PFSK-1 (cell line): ENCODE measurements around the gene GABRG2.

Experiments
- FOXP2 ChIP-seq: optimal IDR thresholded peaks from 2 replicates; pipeline ENCODE3; 2011; ENCODE audit warnings: borderline replicate concordance, control low read depth, inconsistent platforms; ENCODE audit not compliant: insufficient read depth; ENCODE audit errors: extremely low read length, extremely low read depth
- POLR2AphosphoS5 ChIP-seq: IDR thresholded peaks from 2 replicates; pipeline ENCODE4 v1.6.1; 2012; ENCODE audit warnings: low read depth, mild to moderate bottlenecking, control low read depth, low read length, moderate library complexity
- SIN3A ChIP-seq: IDR thresholded peaks from 2 replicates; pipeline ENCODE4 v1.6.1; 2012; ENCODE audit warnings: mild to moderate bottlenecking, low read length, moderate library complexity, borderline replicate concordance; ENCODE audit not compliant: insufficient read depth
- TAF1 ChIP-seq: IDR thresholded peaks from 2 replicates; pipeline ENCODE4 v1.6.1; 2012; ENCODE audit warnings: low read length, control low read depth, borderline replicate concordance; ENCODE audit not compliant: insufficient read depth
- TF ChIP-seq, protein P1 (sequence below), 2 experiments: IDR thresholded peaks; 2 replicates each; pipeline versions ENCODE4 v1.6.1 to v1.8.0; 2011 to 2012; ENCODE audit warnings: low read depth in 2 of 2, low read length in 2 of 2, control low read depth in 1 of 2, inconsistent platforms in 1 of 2, mild to moderate bottlenecking in 1 of 2, moderate library complexity in 1 of 2; ENCODE audit not compliant: insufficient read depth in 1 of 2

Gene GABRG2

GRCh38 chr5:162091336-162091735, 23.8 kb downstream of the GABRG2 start:
- no peak for TF ChIP-seq FOXP2
- no peak for TF ChIP-seq POLR2AphosphoS5
- no peak for TF ChIP-seq SIN3A
- TF ChIP-seq, protein P1, sequence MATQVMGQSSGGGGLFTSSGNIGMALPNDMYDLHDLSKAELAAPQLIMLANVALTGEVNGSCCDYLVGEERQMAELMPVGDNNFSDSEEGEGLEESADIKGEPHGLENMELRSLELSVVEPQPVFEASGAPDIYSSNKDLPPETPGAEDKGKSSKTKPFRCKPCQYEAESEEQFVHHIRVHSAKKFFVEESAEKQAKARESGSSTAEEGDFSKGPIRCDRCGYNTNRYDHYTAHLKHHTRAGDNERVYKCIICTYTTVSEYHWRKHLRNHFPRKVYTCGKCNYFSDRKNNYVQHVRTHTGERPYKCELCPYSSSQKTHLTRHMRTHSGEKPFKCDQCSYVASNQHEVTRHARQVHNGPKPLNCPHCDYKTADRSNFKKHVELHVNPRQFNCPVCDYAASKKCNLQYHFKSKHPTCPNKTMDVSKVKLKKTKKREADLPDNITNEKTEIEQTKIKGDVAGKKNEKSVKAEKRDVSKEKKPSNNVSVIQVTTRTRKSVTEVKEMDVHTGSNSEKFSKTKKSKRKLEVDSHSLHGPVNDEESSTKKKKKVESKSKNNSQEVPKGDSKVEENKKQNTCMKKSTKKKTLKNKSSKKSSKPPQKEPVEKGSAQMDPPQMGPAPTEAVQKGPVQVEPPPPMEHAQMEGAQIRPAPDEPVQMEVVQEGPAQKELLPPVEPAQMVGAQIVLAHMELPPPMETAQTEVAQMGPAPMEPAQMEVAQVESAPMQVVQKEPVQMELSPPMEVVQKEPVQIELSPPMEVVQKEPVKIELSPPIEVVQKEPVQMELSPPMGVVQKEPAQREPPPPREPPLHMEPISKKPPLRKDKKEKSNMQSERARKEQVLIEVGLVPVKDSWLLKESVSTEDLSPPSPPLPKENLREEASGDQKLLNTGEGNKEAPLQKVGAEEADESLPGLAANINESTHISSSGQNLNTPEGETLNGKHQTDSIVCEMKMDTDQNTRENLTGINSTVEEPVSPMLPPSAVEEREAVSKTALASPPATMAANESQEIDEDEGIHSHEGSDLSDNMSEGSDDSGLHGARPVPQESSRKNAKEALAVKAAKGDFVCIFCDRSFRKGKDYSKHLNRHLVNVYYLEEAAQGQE (IDR thresholded peaks at IDR 0.05; ENCODE audit: insufficient read depth in 1 of 2, low read depth in 2 of 2, low read length in 2 of 2): no peak
- TF ChIP-seq TAF1: no peak

- TF ChIP-seq POLR2AphosphoS5 (no peak), TAF1 (no peak), FOXP2 (no peak), SIN3A (no peak)
- TF ChIP-seq, protein P1 (IDR thresholded peaks at IDR 0.05; ENCODE audit: insufficient read depth in 1 of 2, low read depth in 2 of 2, low read length in 2 of 2): no peak
These were observed 28.9 kb downstream of the GABRG2 start for GRCh38 chr5:162096448-162096847.

GRCh38 chr5:162107591-162107990, 40.0 kb downstream of the GABRG2 start:
- no peak for TF ChIP-seq TAF1
- no peak for TF ChIP-seq SIN3A
- TF ChIP-seq, protein P1 (IDR thresholded peaks at IDR 0.05; ENCODE audit: insufficient read depth in 1 of 2, low read depth in 2 of 2, low read length in 2 of 2): no peak
- TF ChIP-seq POLR2AphosphoS5: no peak
- TF ChIP-seq FOXP2: no peak

- TF ChIP-seq TAF1 (no peak), FOXP2 (no peak), SIN3A (no peak), POLR2AphosphoS5 (no peak)
- TF ChIP-seq, protein P1 (IDR thresholded peaks at IDR 0.05; ENCODE audit: insufficient read depth in 1 of 2, low read depth in 2 of 2, low read length in 2 of 2): no peak
These were observed 52.2 kb downstream of the GABRG2 start for GRCh38 chr5:162119801-162120200.

DNA sequence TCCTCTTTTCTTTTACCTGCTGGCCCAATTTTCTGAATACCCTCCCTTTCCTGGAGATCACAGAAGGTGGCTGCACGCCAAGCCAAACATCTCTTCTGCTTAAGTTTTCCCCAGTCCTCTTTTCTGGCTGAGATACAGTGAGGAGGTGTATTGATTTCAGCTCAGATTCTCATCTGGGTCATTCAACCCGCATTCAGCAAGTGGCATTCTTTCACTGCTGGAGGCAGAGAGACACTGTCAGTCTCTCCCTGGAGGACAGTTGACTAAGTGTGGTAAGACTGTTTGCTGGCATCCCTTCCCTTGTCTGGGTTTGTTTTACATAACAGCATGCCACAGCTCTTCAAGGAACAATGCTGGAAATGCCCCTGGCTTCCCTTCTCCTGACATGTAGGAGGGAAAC, 60.5 kb downstream of the GABRG2 start:
- TF ChIP-seq, protein P1 (IDR thresholded peaks at IDR 0.05; ENCODE audit: insufficient read depth in 1 of 2, low read depth in 2 of 2, low read length in 2 of 2): no peak
- no peak for TF ChIP-seq FOXP2
- no peak for TF ChIP-seq SIN3A
- TF ChIP-seq TAF1: no peak
- TF ChIP-seq POLR2AphosphoS5: no peak
